ENCODE measurements around the gene ZNF236.
A peak's percentile ranks its signal among the peaks of the same experiment; 100 is the strongest.

Gene ZNF236

GRCh38 chr18:77008576-77009315 lies 186.4 kb downstream of the ZNF236 start:
- DNase-seq (ENCODE audit: low read depth) = no peak
- no peak for TF ChIP-seq CTCF (IDR thresholded peaks at IDR 0.05; ENCODE audit: low read length, missing control alignments)
- H3K4me3 ChIP-seq (replicated peaks; ENCODE audit: low read depth, low read length) = no peak overlapping the region

- DNase-seq (ENCODE audit: low read depth) = no peak
- no peak overlapping the region for H3K4me3 ChIP-seq (replicated peaks; ENCODE audit: low read depth, low read length)
- no peak for TF ChIP-seq CTCF (IDR thresholded peaks at IDR 0.05; ENCODE audit: low read length, missing control alignments)
Measured at GRCh38 chr18:77009675-77010074, 187.3 kb downstream of the ZNF236 start.

GRCh38 chr18:77012120-77012519 lies 189.8 kb downstream of the ZNF236 start:
- no peak overlapping the region for H3K4me3 ChIP-seq (replicated peaks; ENCODE audit: low read depth, low read length)
- DNase-seq (ENCODE audit: low read depth) = no peak
- TF ChIP-seq CTCF (IDR thresholded peaks at IDR 0.05; ENCODE audit: low read length, missing control alignments) = no peak

GRCh38 chr18:77012806-77013541 lies 190.6 kb downstream of the ZNF236 start:
- no peak for TF ChIP-seq CTCF (IDR thresholded peaks at IDR 0.05; ENCODE audit: low read length, missing control alignments)
- DNase-seq (ENCODE audit: low read depth) = no peak

GRCh38 chr18:77013811-77014521 lies 191.6 kb downstream of the ZNF236 start:
- no peak for TF ChIP-seq CTCF (IDR thresholded peaks at IDR 0.05; ENCODE audit: low read length, missing control alignments)
- no peak for DNase-seq (ENCODE audit: low read depth)
- no peak overlapping the region for H3K4me3 ChIP-seq (replicated peaks; ENCODE audit: low read depth, low read length)

More at GRCh38 chr18:77012806-77013541, 190.6 kb downstream of the ZNF236 start:
- no peak overlapping the region for H3K4me3 ChIP-seq (replicated peaks; ENCODE audit: low read depth, low read length)

GRCh38 chr18:77014538-77014937 lies 192.2 kb downstream of the ZNF236 start:
- no peak for TF ChIP-seq CTCF (IDR thresholded peaks at IDR 0.05; ENCODE audit: low read length, missing control alignments)
- no peak overlapping the region for H3K4me3 ChIP-seq (replicated peaks; ENCODE audit: low read depth, low read length)
- peak; percentile 8 for DNase-seq (ENCODE audit: low read depth)

All from fibroblast of pulmonary artery (primary cell).